HEK293 (cell line): ENCODE measurements around the gene PDK2.

Experiments
- CTCF ChIA-PET: fragments of 350-600 bp; formaldehyde crosslinking; extraction: SDS; loops from one replicate; lab custom pipeline; 2021; ENCODE audit warnings: antibody characterized with exemption; lab: Yijun Ruan, JAX
- POLR2A ChIA-PET: fragments of 300-600 bp; formaldehyde crosslinking; extraction: SDS; loops from one replicate; lab custom pipeline; 2020; ENCODE audit warnings: antibody characterized with exemption, inconsistent platforms; lab: Yijun Ruan, JAX
- H3K27ac ChIP-seq: fragments of 200-500 bp; sonication (Bioruptor generic); 2 replicates; pipeline ENCODE4 v1.5.1; 2014; ENCODE audit warnings: low read depth, low read length, control low read depth, inconsistent platforms; ENCODE audit errors: extremely low read depth
- H3K36me3 ChIP-seq, 2 experiments: fragments of 200-500 bp in 1 of 2; sonication (Bioruptor generic) in 1 of 2; 1 replicate in 1 of 2; 2 replicates in 1 of 2; pipeline ENCODE4 v1.5.1; 2014 to 2017; ENCODE audit warnings: inconsistent platforms in 2 of 2, low read length in 2 of 2; ENCODE audit not compliant: control insufficient read depth in 2 of 2, insufficient read depth in 1 of 2
- H3K4me1 ChIP-seq: fragments of 200-500 bp; sonication (Bioruptor generic); 2 replicates; pipeline ENCODE4 v1.5.1; 2014; ENCODE audit warnings: mild to moderate bottlenecking, low read length, inconsistent platforms; ENCODE audit not compliant: control insufficient read depth, insufficient read depth
- H3K4me3 ChIP-seq: 2 replicates; pipeline ENCODE4 v1.5.1; 2011; ENCODE audit warnings: low read depth, mild to moderate bottlenecking, control low read depth, low read length, moderate library complexity
- H3K9me3 ChIP-seq: fragments of 200-500 bp; sonication (Bioruptor generic); 2 replicates; pipeline ENCODE4 v1.5.1; 2014; ENCODE audit warnings: low read depth, low read length, inconsistent platforms; ENCODE audit not compliant: control insufficient read depth, insufficient read depth
- GFI1B ChIP-seq: fragments of 450-650 bp; formaldehyde crosslinking; IDR thresholded peaks from 2 replicates; pipeline ENCODE4 v1.5.1; 2016; ENCODE audit warnings: missing biosample characterization, missing genetic modification characterization
- HOXD13 ChIP-seq: sonication (generic); formaldehyde crosslinking; IDR thresholded peaks from 2 replicates; pipeline ENCODE4 v1.8.0; 2022; ENCODE audit warnings: missing genetic modification reagents, borderline replicate concordance
- IKZF3 ChIP-seq: fragments of 450-650 bp; IDR thresholded peaks from 2 replicates; pipeline ENCODE4 v1.5.0; 2018; ENCODE audit warnings: missing biosample characterization, mild to moderate bottlenecking, missing genetic modification characterization, moderate library complexity
- KLF1 ChIP-seq: fragments of 450-650 bp; formaldehyde crosslinking; IDR thresholded peaks from 2 replicates; pipeline ENCODE4 v1.5.1; 2016; ENCODE audit warnings: missing biosample characterization, missing genetic modification characterization
- KLF7 ChIP-seq: fragments of 450-650 bp; formaldehyde crosslinking; IDR thresholded peaks from 2 replicates; pipeline ENCODE4 v1.5.1; 2016; ENCODE audit warnings: missing biosample characterization, missing genetic modification characterization, borderline replicate concordance
- TRIM28 ChIP-seq: IDR thresholded peaks from 2 replicates; pipeline ENCODE4 v1.6.1; 2011; ENCODE audit warnings: low read length, control low read depth, borderline replicate concordance
- WT1 ChIP-seq: fragments of 450-650 bp; formaldehyde crosslinking; IDR thresholded peaks from 2 replicates; pipeline ENCODE4 v1.5.1; 2016; ENCODE audit warnings: missing biosample characterization, missing genetic modification characterization
- YY2 ChIP-seq: fragments of 450-650 bp; formaldehyde crosslinking; IDR thresholded peaks from 2 replicates; pipeline ENCODE4 v1.5.1; 2016; ENCODE audit warnings: missing biosample characterization, missing genetic modification characterization
- ZBTB11 ChIP-seq: fragments of 450-650 bp; formaldehyde crosslinking; conservative IDR thresholded peaks from 2 replicates; pipeline ENCODE4 v1.5.1; 2016; ENCODE audit warnings: low read depth, missing biosample characterization, missing genetic modification characterization
- ZBTB20 ChIP-seq: fragments of 450-650 bp; formaldehyde crosslinking; IDR thresholded peaks from 2 replicates; pipeline ENCODE4 v1.5.1; 2016; ENCODE audit warnings: missing biosample characterization, missing genetic modification characterization
- ZFP41 ChIP-seq: fragments of 450-650 bp; formaldehyde crosslinking; IDR thresholded peaks from 2 replicates; pipeline ENCODE4 v1.5.1; 2016; ENCODE audit warnings: missing biosample characterization, missing genetic modification characterization, borderline replicate concordance
- ZIC2 ChIP-seq: fragments of 450-650 bp; formaldehyde crosslinking; IDR thresholded peaks from 2 replicates; pipeline ENCODE4 v1.5.1; 2016; ENCODE audit warnings: missing biosample characterization, missing genetic modification characterization
- ZNF10 ChIP-seq: fragments of 450-650 bp; formaldehyde crosslinking; IDR thresholded peaks from 2 replicates; pipeline ENCODE4 v1.5.1; 2017; ENCODE audit warnings: missing biosample characterization, missing genetic modification characterization
- ZNF121 ChIP-seq: fragments of 450-650 bp; formaldehyde crosslinking; IDR thresholded peaks from 2 replicates; pipeline ENCODE4 v1.5.1; 2016; ENCODE audit warnings: missing biosample characterization, missing genetic modification characterization
- ZNF157 ChIP-seq: fragments of 450-650 bp; formaldehyde crosslinking; IDR thresholded peaks from 2 replicates; pipeline ENCODE4 v1.5.1; 2016; ENCODE audit warnings: missing biosample characterization, missing genetic modification characterization
- ZNF169 ChIP-seq: fragments of 450-650 bp; formaldehyde crosslinking; IDR thresholded peaks from 2 replicates; pipeline ENCODE4 v1.5.1; 2016; ENCODE audit warnings: missing biosample characterization, missing genetic modification characterization
- ZNF175 ChIP-seq: fragments of 450-650 bp; formaldehyde crosslinking; IDR thresholded peaks from 2 replicates; pipeline ENCODE4 v1.5.1; 2016; ENCODE audit warnings: missing biosample characterization, missing genetic modification characterization
- ZNF211 ChIP-seq: fragments of 450-650 bp; formaldehyde crosslinking; IDR thresholded peaks from 2 replicates; pipeline ENCODE4 v1.5.1; 2016; ENCODE audit warnings: low read depth, missing biosample characterization, missing genetic modification characterization
- ZNF324 ChIP-seq: fragments of 450-650 bp; formaldehyde crosslinking; IDR thresholded peaks from 2 replicates; pipeline ENCODE4 v1.5.1; 2016; ENCODE audit warnings: missing biosample characterization, missing genetic modification characterization
- ZNF350 ChIP-seq: fragments of 450-650 bp; formaldehyde crosslinking; IDR thresholded peaks from 2 replicates; pipeline ENCODE4 v1.5.0; 2017; ENCODE audit warnings: missing biosample characterization, mild to moderate bottlenecking, missing genetic modification characterization
- ZNF404 ChIP-seq: fragments of 450-650 bp; formaldehyde crosslinking; IDR thresholded peaks from 2 replicates; pipeline ENCODE4 v1.5.1; 2017; ENCODE audit warnings: missing biosample characterization, missing genetic modification characterization
- ZNF426 ChIP-seq: fragments of 450-650 bp; formaldehyde crosslinking; IDR thresholded peaks from 2 replicates; pipeline ENCODE4 v1.5.1; 2017; ENCODE audit warnings: missing biosample characterization, missing genetic modification characterization, mild to moderate bottlenecking, inconsistent platforms, moderate library complexity
- ZNF473 ChIP-seq: fragments of 450-650 bp; formaldehyde crosslinking; IDR thresholded peaks from 2 replicates; pipeline ENCODE4 v1.5.1; 2017; ENCODE audit warnings: missing biosample characterization, missing genetic modification characterization
- ZNF629 ChIP-seq: fragments of 450-650 bp; formaldehyde crosslinking; IDR thresholded peaks from 2 replicates; pipeline ENCODE4 v1.5.1; 2017; ENCODE audit warnings: missing biosample characterization, missing genetic modification characterization
- ZNF701 ChIP-seq: fragments of 450-650 bp; formaldehyde crosslinking; IDR thresholded peaks from 2 replicates; pipeline ENCODE4 v1.5.1; 2016; ENCODE audit warnings: missing biosample characterization, missing genetic modification characterization
- ZNF791 ChIP-seq: fragments of 450-650 bp; formaldehyde crosslinking; IDR thresholded peaks from 2 replicates; pipeline ENCODE4 v1.5.1; 2016; ENCODE audit warnings: missing biosample characterization, missing genetic modification characterization
- TF ChIP-seq, protein P1 (sequence below): fragments of 450-650 bp; formaldehyde crosslinking; IDR thresholded peaks from 2 replicates; pipeline ENCODE4 v1.5.1; 2017; ENCODE audit warnings: missing biosample characterization, missing genetic modification characterization
- TF ChIP-seq, protein P2 (sequence below): fragments of 450-650 bp; formaldehyde crosslinking; IDR thresholded peaks from 2 replicates; pipeline ENCODE4 v1.5.1; 2017; ENCODE audit warnings: missing biosample characterization, missing genetic modification characterization
- TF ChIP-seq, protein P3 (sequence below): fragments of 450-650 bp; formaldehyde crosslinking; IDR thresholded peaks from 2 replicates; pipeline ENCODE4 v1.5.1; 2016; ENCODE audit warnings: missing biosample characterization, missing genetic modification characterization

PDK2 gene

GRCh38 chr17:50146230-50146926 lies 51.2 kb downstream of the PDK2 start (continued):
- TF ChIP-seq YY2 (tag by site-specific recombination) (no peak), ZIC2 (tag by site-specific recombination) (peak; percentile 76)

DNA sequence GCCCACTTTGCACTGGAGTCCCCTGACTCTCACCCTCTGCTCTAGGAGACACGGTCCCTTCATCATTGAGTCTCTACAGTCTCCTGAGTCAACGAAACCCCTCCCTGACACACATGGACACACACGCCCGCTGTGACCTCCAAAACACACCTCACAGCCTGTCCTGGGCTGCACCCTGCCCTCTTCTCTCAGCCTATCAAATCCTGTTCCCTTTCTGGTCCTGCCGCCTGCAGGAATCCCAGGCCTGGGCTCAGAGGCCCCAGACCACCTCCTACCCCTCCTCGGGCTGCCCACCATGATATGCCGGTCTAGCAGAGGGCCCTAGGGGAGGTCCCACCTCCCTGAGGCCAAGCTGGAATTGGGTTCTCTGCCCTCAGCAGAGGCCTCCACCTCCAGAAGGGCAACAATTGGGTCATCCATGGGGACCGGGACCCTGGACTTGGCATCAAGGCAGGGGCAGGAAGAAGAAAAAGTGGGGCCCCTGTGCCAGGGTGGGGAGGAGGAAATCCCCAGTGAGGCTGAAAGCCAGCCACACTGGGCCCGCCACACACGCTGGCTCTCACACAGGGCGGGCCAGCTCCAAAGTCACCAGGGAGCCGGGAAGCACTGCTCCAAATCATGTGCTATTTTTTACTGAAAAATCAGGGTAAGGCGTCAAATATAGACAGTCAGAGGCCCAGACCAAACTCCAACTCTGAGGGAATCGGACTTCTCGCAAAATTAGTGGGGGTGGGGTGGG lies 51.9 kb downstream of the PDK2 start:
- peaks cover 13% of the 10 kb centered on the region for H3K4me1 ChIP-seq
- POLR2A ChIA-PET: interaction anchor here (0.6 to 1.1 kb wide), 3 partner anchors 8 to 53 kb away, joined by 4 to 8 read pairs (median 6); partner anchors contain the start of gene SAMD14

GRCh38 chr17:50147841-50148225 lies 52.7 kb downstream of the PDK2 start:
- Histone ChIP-seq H3K36me3 (peaks cover 8 to 49% of the 10 kb centered on the region in 2 experiments; a peak in 2 of 3 replicates), H3K4me3 (peak overlapping the region; percentile 77), H3K27ac (no peak overlapping the region; the same call in 1 of the 2 replicates)
- TF ChIP-seq KLF1 (tag by site-specific recombination): no peak
- no peak for TF ChIP-seq ZFP41 (tag by site-specific recombination)
- TF ChIP-seq ZNF121 (tag by site-specific recombination): no peak
- no peak for TF ChIP-seq ZNF157 (tag by site-specific recombination)
- no peak for TF ChIP-seq YY2 (tag by site-specific recombination)
- peak; percentile 65; the same call in 1 of the 2 replicates for TF ChIP-seq ZBTB20 (tag by site-specific recombination)
- TF ChIP-seq IKZF3: no peak
- TF ChIP-seq GFI1B: no peak
- no peak for TF ChIP-seq ZBTB11 (tag by site-specific recombination)
- TF ChIP-seq KLF7 (tag by site-specific recombination): no peak
- no peak for TF ChIP-seq ZNF169 (tag by site-specific recombination)
- TF ChIP-seq ZNF701 (tag by site-specific recombination): no peak
- TF ChIP-seq, protein P1, sequence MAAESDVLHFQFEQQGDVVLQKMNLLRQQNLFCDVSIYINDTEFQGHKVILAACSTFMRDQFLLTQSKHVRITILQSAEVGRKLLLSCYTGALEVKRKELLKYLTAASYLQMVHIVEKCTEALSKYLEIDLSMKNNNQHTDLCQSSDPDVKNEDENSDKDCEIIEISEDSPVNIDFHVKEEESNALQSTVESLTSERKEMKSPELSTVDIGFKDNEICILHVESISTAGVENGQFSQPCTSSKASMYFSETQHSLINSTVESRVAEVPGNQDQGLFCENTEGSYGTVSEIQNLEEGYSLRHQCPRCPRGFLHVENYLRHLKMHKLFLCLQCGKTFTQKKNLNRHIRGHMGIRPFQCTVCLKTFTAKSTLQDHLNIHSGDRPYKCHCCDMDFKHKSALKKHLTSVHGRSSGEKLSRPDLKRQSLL: no peak
- no peak for TF ChIP-seq ZNF350
- TF ChIP-seq, protein P2, sequence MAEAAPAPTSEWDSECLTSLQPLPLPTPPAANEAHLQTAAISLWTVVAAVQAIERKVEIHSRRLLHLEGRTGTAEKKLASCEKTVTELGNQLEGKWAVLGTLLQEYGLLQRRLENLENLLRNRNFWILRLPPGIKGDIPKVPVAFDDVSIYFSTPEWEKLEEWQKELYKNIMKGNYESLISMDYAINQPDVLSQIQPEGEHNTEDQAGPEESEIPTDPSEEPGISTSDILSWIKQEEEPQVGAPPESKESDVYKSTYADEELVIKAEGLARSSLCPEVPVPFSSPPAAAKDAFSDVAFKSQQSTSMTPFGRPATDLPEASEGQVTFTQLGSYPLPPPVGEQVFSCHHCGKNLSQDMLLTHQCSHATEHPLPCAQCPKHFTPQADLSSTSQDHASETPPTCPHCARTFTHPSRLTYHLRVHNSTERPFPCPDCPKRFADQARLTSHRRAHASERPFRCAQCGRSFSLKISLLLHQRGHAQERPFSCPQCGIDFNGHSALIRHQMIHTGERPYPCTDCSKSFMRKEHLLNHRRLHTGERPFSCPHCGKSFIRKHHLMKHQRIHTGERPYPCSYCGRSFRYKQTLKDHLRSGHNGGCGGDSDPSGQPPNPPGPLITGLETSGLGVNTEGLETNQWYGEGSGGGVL (tag by site-specific recombination): peak; percentile 58
- no peak for TF ChIP-seq ZNF211 (tag by site-specific recombination)
- no peak for TF ChIP-seq HOXD13 (CRISPR knock-in tag)

More for the DNA sequence above, 51.9 kb downstream of the PDK2 start:
- TF ChIP-seq WT1 (tag by site-specific recombination): no peak
- no peak for TF ChIP-seq ZNF629
- TF ChIP-seq, protein P3, sequence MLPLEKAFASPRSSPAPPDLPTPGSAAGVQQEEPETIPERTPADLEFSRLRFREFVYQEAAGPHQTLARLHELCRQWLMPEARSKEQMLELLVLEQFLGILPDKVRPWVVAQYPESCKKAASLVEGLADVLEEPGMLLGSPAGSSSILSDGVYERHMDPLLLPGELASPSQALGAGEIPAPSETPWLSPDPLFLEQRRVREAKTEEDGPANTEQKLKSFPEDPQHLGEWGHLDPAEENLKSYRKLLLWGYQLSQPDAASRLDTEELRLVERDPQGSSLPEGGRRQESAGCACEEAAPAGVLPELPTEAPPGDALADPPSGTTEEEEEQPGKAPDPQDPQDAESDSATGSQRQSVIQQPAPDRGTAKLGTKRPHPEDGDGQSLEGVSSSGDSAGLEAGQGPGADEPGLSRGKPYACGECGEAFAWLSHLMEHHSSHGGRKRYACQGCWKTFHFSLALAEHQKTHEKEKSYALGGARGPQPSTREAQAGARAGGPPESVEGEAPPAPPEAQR (tag by site-specific recombination): no peak
- no peak for TF ChIP-seq ZNF175 (tag by site-specific recombination)
- TF ChIP-seq ZNF211 (tag by site-specific recombination): no peak
- no peak for TF ChIP-seq ZNF473 (tag by site-specific recombination)
- no peak for TF ChIP-seq ZNF404 (tag by site-specific recombination)
- TF ChIP-seq ZNF426 (tag by site-specific recombination): no peak
- TF ChIP-seq ZNF791 (tag by site-specific recombination): no peak
- TF ChIP-seq TRIM28: no peak
- TF ChIP-seq ZNF324 (tag by site-specific recombination): no peak
- TF ChIP-seq ZNF10 (tag by site-specific recombination): no peak
- CTCF ChIA-PET: interaction anchor here (0.6 to 7.4 kb wide), 10 partner anchors 7 to 150 kb away, joined by 3 to 105 read pairs (median 4); no protein-coding TSS in a partner anchor
- H3K9me3 ChIP-seq: no peaks in the 10 kb centered on the region
- no peak overlapping the region for H3K27ac ChIP-seq
- no peak overlapping the region for H3K4me3 ChIP-seq
- peaks cover 11 to 57% of the 10 kb centered on the region in 2 experiments; a peak in 2 of 3 replicates for H3K36me3 ChIP-seq

More at GRCh38 chr17:50147841-50148225, 52.7 kb downstream of the PDK2 start:
- Histone ChIP-seq H3K4me1 (peaks cover 15% of the 10 kb centered on the region), H3K9me3 (no peaks in the 10 kb centered on the region)
- ChIA-PET POLR2A (interaction anchor here (0.6 to 1.7 kb wide), 5 partner anchors 9 to 522 kb away, joined by 3 to 10 read pairs (median 6); no protein-coding TSS in a partner anchor), CTCF (interaction anchor here (0.6 to 7.4 kb wide), 9 partner anchors 8 to 149 kb away, joined by 3 to 105 read pairs (median 4); partner anchors contain the start of gene SGCA)
